Vagina (tissue), 2 donors: Measurements from ENCODE around the gene NCOR2. TPM values are rescaled to one million over a fixed set of nuclear protein-coding genes. Genes with fewer than 3 reads are reported as not detected.

Source experiments
- DNase-seq, 2 donors: peaks; one replicate each; pipeline ENCODE4 v3.0.0-alpha.2; 2017; ENCODE audit errors: extremely low spot score in 2 of 2
- H3K27ac ChIP-seq: fragments of 200-600 bp; sonication (generic); one replicate; pipeline ENCODE4 v1.5.1; 2019
- H3K27me3 ChIP-seq: fragments of 200-600 bp; sonication (generic); one replicate; pipeline ENCODE4 v1.5.1; 2019
- H3K36me3 ChIP-seq, 2 donors: fragments of 200-600 bp; sonication (generic); one replicate each; pipeline ENCODE4 v1.5.1; 2017 to 2019
- H3K4me1 ChIP-seq: fragments of 200-600 bp; sonication (generic); one replicate; pipeline ENCODE4 v1.5.1; 2019
- H3K4me3 ChIP-seq, 2 donors: fragments of 200-600 bp; sonication (generic); 1 replicate in 1 of 2; 2 replicates in 1 of 2; pipeline ENCODE4 v1.5.1; 2016 to 2019
- H3K9me3 ChIP-seq: fragments of 200-600 bp; sonication (generic); one replicate; pipeline ENCODE4 v1.5.1; 2019
- CTCF ChIP-seq, 3 experiments: fragments of 450-650 bp in 2 of 3; fragments of 200-600 bp in 1 of 3; sonication (generic) in 1 of 3; IDR thresholded peaks; one replicate each; pipeline ENCODE4 v1.5.1; 2017 to 2019; ENCODE audit warnings: antibody characterized with exemption in 3 of 3, mild to moderate bottlenecking in 2 of 3, moderate library complexity in 2 of 3
- POLR2A ChIP-seq, 2 donors: fragments of 450-650 bp; IDR thresholded peaks; one replicate each; pipeline ENCODE4 v1.6.1; 2017; ENCODE audit warnings: antibody characterized with exemption in 2 of 2, mild to moderate bottlenecking in 2 of 2, moderate library complexity in 2 of 2
- POLR2AphosphoS5 ChIP-seq, 2 donors: sonication (generic); formaldehyde crosslinking; IDR thresholded peaks; one replicate each; pipeline ENCODE4 v1.9.0; 2017; ENCODE audit warnings: antibody characterized with exemption in 2 of 2, mild to moderate bottlenecking in 2 of 2, low read depth in 1 of 2; ENCODE audit not compliant: insufficient read depth in 1 of 2
- intact Hi-C: fragments of 100-400 bp; cut with DNase I; formaldehyde crosslinking; loops from one replicate; pipeline ENCODE4 v1.15.1; 2023
- total RNA-seq: library from RNA; depleted of rRNA; stranded (reverse); fragments of >200 nt; gene quantifications from one replicate; pipeline ENCODE4 v1.2.3, GENCODE V29; 2016

NCOR2 gene
- total RNA-seq, 1 donor from 2014 or later, result 120 TPM

- intact Hi-C loops, result no loop called here
- H3K4me1 ChIP-seq, result peaks cover 20% of the 10 kb centered on the region
- TF ChIP-seq CTCF (IDR thresholded peaks at IDR 0.05) (no peak), POLR2AphosphoS5 (IDR thresholded peaks at IDR 0.05; ENCODE audit: insufficient read depth in 1 of 2, low read depth in 1 of 2) (no peak), POLR2A (IDR thresholded peaks at IDR 0.05) (no peak)
Observed at GRCh38 chr12:124611559-124612409, 44.4 kb upstream of the NCOR2 start.

GRCh38 chr12:124610629-124611558 is 43.5 kb upstream of the NCOR2 start:
- no peaks in the 10 kb centered on the region for H3K27me3 ChIP-seq
- no peak overlapping the region for H3K4me3 ChIP-seq
- no peaks in the 10 kb centered on the region for H3K36me3 ChIP-seq
- no peaks in the 10 kb centered on the region for H3K9me3 ChIP-seq
- no peak for TF ChIP-seq POLR2A (IDR thresholded peaks at IDR 0.05)
- TF ChIP-seq CTCF (IDR thresholded peaks at IDR 0.05), result no peak
- TF ChIP-seq POLR2AphosphoS5 (IDR thresholded peaks at IDR 0.05; ENCODE audit: insufficient read depth in 1 of 2, low read depth in 1 of 2), result no peak
- no peak for DNase-seq
- peaks cover 20% of the 10 kb centered on the region for H3K4me1 ChIP-seq
- intact Hi-C loops, result no loop called here
- H3K27ac ChIP-seq, result no peak overlapping the region

More at GRCh38 chr12:124611559-124612409, 44.4 kb upstream of the NCOR2 start:
- DNase-seq, result no peak
- Histone ChIP-seq H3K27ac (no peak overlapping the region), H3K4me3 (no peak overlapping the region), H3K36me3 (no peaks in the 10 kb centered on the region), H3K27me3 (no peaks in the 10 kb centered on the region), H3K9me3 (no peaks in the 10 kb centered on the region)

GRCh38 chr12:124610021-124610612 is 42.7 kb upstream of the NCOR2 start:
- TF ChIP-seq CTCF (IDR thresholded peaks at IDR 0.05) (no peak), POLR2AphosphoS5 (IDR thresholded peaks at IDR 0.05; ENCODE audit: insufficient read depth in 1 of 2, low read depth in 1 of 2) (no peak), POLR2A (IDR thresholded peaks at IDR 0.05) (no peak)
- Histone ChIP-seq H3K9me3 (no peaks in the 10 kb centered on the region), H3K27me3 (no peaks in the 10 kb centered on the region), H3K36me3 (no peaks in the 10 kb centered on the region), H3K27ac (no peak overlapping the region), H3K4me3 (no peak overlapping the region), H3K4me1 (peaks cover 20% of the 10 kb centered on the region)
- DNase-seq, result no peak
- intact Hi-C loops, result no loop called here

GRCh38 chr12:124609041-124609989 is 41.9 kb upstream of the NCOR2 start:
- peaks cover 20% of the 10 kb centered on the region for H3K4me1 ChIP-seq
- H3K27me3 ChIP-seq, result no peaks in the 10 kb centered on the region
- no peak overlapping the region for H3K27ac ChIP-seq
- no peaks in the 10 kb centered on the region for H3K36me3 ChIP-seq
- no peak overlapping the region for H3K4me3 ChIP-seq
- intact Hi-C loops, result no loop called here
- H3K9me3 ChIP-seq, result no peaks in the 10 kb centered on the region
- peak; percentile 58 to 78 for TF ChIP-seq POLR2AphosphoS5 (IDR thresholded peaks at IDR 0.05; ENCODE audit: insufficient read depth in 1 of 2, low read depth in 1 of 2)
- no peak for TF ChIP-seq POLR2A (IDR thresholded peaks at IDR 0.05)
- no peak for DNase-seq
